AG09309 (cell line): ENCODE measurements around the gene BAHCC1.

ENCODE experiments used
- DNase-seq: peaks from one replicate; pipeline ENCODE4 v3.0.0-alpha.2; 2010; ENCODE audit warnings: low read depth
- H3K4me3 ChIP-seq: 2 replicates; pipeline ENCODE4 v1.5.1; 2011; ENCODE audit warnings: mild to moderate bottlenecking, low read depth, low read length, moderate library complexity; ENCODE audit not compliant: control insufficient read depth
- CTCF ChIP-seq: IDR thresholded peaks from 2 replicates; pipeline ENCODE4 v1.5.1; 2011; ENCODE audit warnings: mild to moderate bottlenecking, low read depth, low read length, inconsistent platforms; ENCODE audit not compliant: insufficient read depth, control insufficient read depth; ENCODE audit errors: missing control alignments

The BAHCC1 gene

GRCh38 chr17:81384929-81385319, 10.3 kb upstream of the BAHCC1 start:
- TF ChIP-seq CTCF: no peak
- no peak for DNase-seq
- H3K4me3 ChIP-seq: no peak overlapping the region

GRCh38 chr17:81385320-81386111, 9.7 kb upstream of the BAHCC1 start:
- H3K4me3 ChIP-seq: no peak overlapping the region
- TF ChIP-seq CTCF: no peak
- no peak for DNase-seq

GRCh38 chr17:81386141-81386645, 9.1 kb upstream of the BAHCC1 start:
- no peak for DNase-seq
- H3K4me3 ChIP-seq: peak overlapping the region; percentile 69
- no peak for TF ChIP-seq CTCF

GRCh38 chr17:81386646-81387099, 8.6 kb upstream of the BAHCC1 start:
- H3K4me3 ChIP-seq: peak overlapping the region; percentile 69
- no peak for TF ChIP-seq CTCF

GRCh38 chr17:81387100-81388090, 7.9 kb upstream of the BAHCC1 start:
- H3K4me3 ChIP-seq: peak overlapping the region; percentile 69
- no peak for TF ChIP-seq CTCF
- DNase-seq: no peak

More at GRCh38 chr17:81386646-81387099, 8.6 kb upstream of the BAHCC1 start:
- no peak for DNase-seq

GRCh38 chr17:81388091-81388611, 7.1 kb upstream of the BAHCC1 start:
- DNase-seq: no peak
- no peak for TF ChIP-seq CTCF
- no peak overlapping the region; the same call in 1 of the 2 replicates for H3K4me3 ChIP-seq
